Keratinocyte (primary cell): Measurements from ENCODE around the gene INTS6L.

Experiments used
- EZH2 ChIP-seq: IDR thresholded peaks from one replicate; pipeline ENCODE4 v1.6.1; 2012; ENCODE audit warnings: inconsistent platforms, mild to moderate bottlenecking, low read length, moderate library complexity
- TF ChIP-seq, protein P1 (sequence below), 3 experiments: IDR thresholded peaks in 1 of 3; conservative IDR thresholded peaks in 1 of 3; optimal IDR thresholded peaks in 1 of 3; 2 replicates in 2 of 3; 3 replicates in 1 of 3; pipeline versions ENCODE3 to v1.5.1; 2011; ENCODE audit warnings: low read length in 3 of 3, mild to moderate bottlenecking in 3 of 3, moderate library complexity in 2 of 3, control low read depth in 1 of 3, inconsistent platforms in 1 of 3; ENCODE audit not compliant: insufficient read depth in 2 of 3; ENCODE audit errors: extremely low read depth in 1 of 3

DNA sequence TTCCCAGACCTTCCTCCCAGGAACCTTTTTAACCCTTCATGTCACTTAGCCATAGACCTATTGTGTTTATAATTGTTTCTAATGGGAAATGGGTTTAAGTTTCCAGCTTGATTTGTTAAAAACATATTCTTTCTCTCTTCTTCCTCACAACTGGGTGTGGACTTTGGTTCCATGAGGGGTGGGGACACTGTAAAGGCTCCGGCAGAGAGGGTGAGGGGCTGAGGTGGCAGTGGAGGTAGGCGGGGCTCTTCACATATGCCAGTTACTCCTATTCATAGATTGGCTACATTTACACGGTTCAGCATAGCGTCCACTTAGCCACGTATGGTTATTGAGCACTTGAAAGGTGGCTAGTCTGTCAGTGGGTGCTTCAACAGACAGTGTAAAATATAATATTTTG is 7.8 kb downstream of the INTS6L start:
- TF ChIP-seq, protein P1, sequence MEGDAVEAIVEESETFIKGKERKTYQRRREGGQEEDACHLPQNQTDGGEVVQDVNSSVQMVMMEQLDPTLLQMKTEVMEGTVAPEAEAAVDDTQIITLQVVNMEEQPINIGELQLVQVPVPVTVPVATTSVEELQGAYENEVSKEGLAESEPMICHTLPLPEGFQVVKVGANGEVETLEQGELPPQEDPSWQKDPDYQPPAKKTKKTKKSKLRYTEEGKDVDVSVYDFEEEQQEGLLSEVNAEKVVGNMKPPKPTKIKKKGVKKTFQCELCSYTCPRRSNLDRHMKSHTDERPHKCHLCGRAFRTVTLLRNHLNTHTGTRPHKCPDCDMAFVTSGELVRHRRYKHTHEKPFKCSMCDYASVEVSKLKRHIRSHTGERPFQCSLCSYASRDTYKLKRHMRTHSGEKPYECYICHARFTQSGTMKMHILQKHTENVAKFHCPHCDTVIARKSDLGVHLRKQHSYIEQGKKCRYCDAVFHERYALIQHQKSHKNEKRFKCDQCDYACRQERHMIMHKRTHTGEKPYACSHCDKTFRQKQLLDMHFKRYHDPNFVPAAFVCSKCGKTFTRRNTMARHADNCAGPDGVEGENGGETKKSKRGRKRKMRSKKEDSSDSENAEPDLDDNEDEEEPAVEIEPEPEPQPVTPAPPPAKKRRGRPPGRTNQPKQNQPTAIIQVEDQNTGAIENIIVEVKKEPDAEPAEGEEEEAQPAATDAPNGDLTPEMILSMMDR (optimal IDR thresholded peaks at IDR 0.05 in 1 of 3, IDR thresholded peaks at IDR 0.05 in 1 of 3, conservative IDR thresholded peaks at IDR 0.05 in 1 of 3; ENCODE audit: extremely low read depth in 1 of 3, insufficient read depth in 2 of 3, low read length in 3 of 3), result no peak
- no peak for TF ChIP-seq EZH2
